ENCODE data around the gene CKAP5. TPM values are rescaled to one million over a fixed set of nuclear protein-coding genes. Genes with fewer than 3 reads are reported as not detected.

CKAP5 gene
- total and polyA plus RNA-seq, 2 experiments from 2014 or later = 67.9 to 120 TPM

- TF ChIP-seq CTCF (conservative IDR thresholded peaks at IDR 0.05; ENCODE audit: low read depth in 2 of 2) = no peak
- no peak for TF ChIP-seq JUNB (IDR thresholded peaks at IDR 0.05; ENCODE audit: unreplicated experiment)
- TF ChIP-seq STAT1 (IDR thresholded peaks at IDR 0.05; ENCODE audit: unreplicated experiment) = no peak
Observed at GRCh38 chr11:46696212-46696558, 149.9 kb downstream of the CKAP5 start (continued).

GRCh38 chr11:46695345-46696211 lies 150.5 kb downstream of the CKAP5 start:
- Histone ChIP-seq H4K20me1 (replicated peaks; ENCODE audit: insufficient read depth) (no peaks in the 10 kb centered on the region), H3K9me2 (ENCODE audit: insufficient read depth) (no peaks in the 10 kb centered on the region), H3K27ac (ENCODE audit: low read depth) (no peak overlapping the region), H3K4me2 (no peak overlapping the region), H2AFZ (no peak overlapping the region), H3K4me1 (ENCODE audit: insufficient read depth) (0 out of 2 replicates have a peak, but pooled peaks cover 4% of the 10 kb centered on the region), H3F3A (replicated peaks; ENCODE audit: low read depth) (no peaks in the 10 kb centered on the region), H3K27me3 (ENCODE audit: insufficient read depth) (no peaks in the 10 kb centered on the region), H3K4me3 (no peak overlapping the region), H3K79me2 (replicated peaks; ENCODE audit: insufficient read depth) (peaks cover 11% of the 10 kb centered on the region), H3K36me3 (ENCODE audit: insufficient read depth) (no peaks in the 10 kb centered on the region)
- Mint-ChIP-seq H3K27me3 (ENCODE audit: insufficient read depth, low read depth, poor library complexity) (peaks cover 10% of the 10 kb centered on the region), H3K4me1 (peaks cover 14% of the 10 kb centered on the region; the same call in 2 of the 3 replicates), H3K9me3 (no peaks in the 10 kb centered on the region), H3K4me3 (no peak overlapping the region), H3K36me3 (ENCODE audit: low read depth) (peaks cover 4% of the 10 kb centered on the region; the same call in 1 of the 3 replicates), H3K27ac (no peak overlapping the region)
- no peak for TF ChIP-seq JUNB (IDR thresholded peaks at IDR 0.05; ENCODE audit: unreplicated experiment)
- ATAC-seq (no peak), DNase-seq (ENCODE audit: low spot score) (no peak)

DNA sequence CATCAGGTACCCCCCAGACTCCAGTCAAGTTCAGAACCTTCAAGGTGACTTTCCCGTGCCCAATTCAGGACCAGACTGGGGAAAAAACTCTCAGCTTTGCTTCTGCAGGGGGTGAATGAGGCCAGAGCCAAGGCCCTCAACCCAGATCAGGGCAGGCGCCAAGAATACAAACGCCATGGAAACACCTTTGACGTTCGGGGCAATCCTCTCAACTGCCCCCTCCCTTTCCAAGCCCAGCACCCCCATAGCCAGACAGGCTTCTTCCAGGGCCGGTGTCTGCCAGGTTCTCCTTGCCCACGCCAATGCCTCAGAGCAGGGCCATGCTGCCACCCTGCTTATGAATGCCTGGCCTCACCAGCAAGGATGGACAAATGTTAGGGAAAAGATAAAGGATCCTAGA lies 151.5 kb downstream of the CKAP5 start:
- H3K79me2 ChIP-seq (replicated peaks; ENCODE audit: insufficient read depth) = peaks cover 10% of the 10 kb centered on the region
- TF ChIP-seq CREB1 (CRISPR knock-in tag; IDR thresholded peaks at IDR 0.05; ENCODE audit: low read depth) (no peak), ETS1 (IDR thresholded peaks at IDR 0.05) (no peak), POLR2AphosphoS5 (IDR thresholded peaks at IDR 0.05; ENCODE audit: low read depth) (no peak), EZH2 (IDR thresholded peaks at IDR 0.05; ENCODE audit: low read depth, unreplicated experiment) (no peak), ZNF462 (CRISPR knock-in tag; IDR thresholded peaks at IDR 0.05) (no peak)
- H3K27ac ChIP-seq (ENCODE audit: low read depth) = no peak overlapping the region
- H3K4me3 Mint-ChIP-seq = no peak overlapping the region
- peaks cover 1% of the 10 kb centered on the region for H3K27me3 Mint-ChIP-seq (ENCODE audit: insufficient read depth, low read depth, poor library complexity)
- no peaks in the 10 kb centered on the region for H3K9me2 ChIP-seq (ENCODE audit: insufficient read depth)
- no peaks in the 10 kb centered on the region for H4K20me1 ChIP-seq (replicated peaks; ENCODE audit: insufficient read depth)
- ATAC-seq (no peak), DNase-seq (ENCODE audit: low spot score) (no peak)
- no peak overlapping the region for H3K4me2 ChIP-seq
- no peaks in the 10 kb centered on the region for H3F3A ChIP-seq (replicated peaks; ENCODE audit: low read depth)
- H3K4me1 ChIP-seq (ENCODE audit: insufficient read depth) = 0 out of 2 replicates have a peak, but pooled peaks cover 1% of the 10 kb centered on the region
- peaks cover 14% of the 10 kb centered on the region; the same call in 2 of the 3 replicates for H3K4me1 Mint-ChIP-seq
- no peaks in the 10 kb centered on the region for H3K27me3 ChIP-seq (ENCODE audit: insufficient read depth)
- H3K27ac Mint-ChIP-seq = no peak overlapping the region
- no peaks in the 10 kb centered on the region for H3K36me3 ChIP-seq (ENCODE audit: insufficient read depth)
- peaks cover 4% of the 10 kb centered on the region; the same call in 1 of the 3 replicates for H3K36me3 Mint-ChIP-seq (ENCODE audit: low read depth)
- no peaks in the 10 kb centered on the region for H3K9me3 Mint-ChIP-seq
- no peak overlapping the region for H3K4me3 ChIP-seq
- no peak overlapping the region for H2AFZ ChIP-seq

All from GM23338 (cell line).